LNCaP clone FGC (cell line): ENCODE data around the gene DDR1.
A peak's percentile ranks its signal among the peaks of the same experiment; 100 is the strongest.
"Not testable (repeated sequence)": the region's sequence is repeated elsewhere in the genome, so short reads cannot be mapped to it uniquely, and the experiment has no call there.

Experiments
- DNase-seq: peaks from one replicate; pipeline ENCODE4 v3.0.0-alpha.2; 2011; ENCODE audit warnings: low read depth
- H3K4me3 ChIP-seq: 2 replicates; pipeline ENCODE4 v1.5.1; 2011; ENCODE audit warnings: mild to moderate bottlenecking, low read depth, low read length, control low read depth
- TF ChIP-seq, protein P1 (sequence below): IDR thresholded peaks from 2 replicates; pipeline ENCODE4 v1.5.1; 2012; ENCODE audit warnings: mild to moderate bottlenecking; ENCODE audit not compliant: control insufficient read depth, insufficient read depth; ENCODE audit errors: extremely low read depth

The DDR1 gene

DNA sequence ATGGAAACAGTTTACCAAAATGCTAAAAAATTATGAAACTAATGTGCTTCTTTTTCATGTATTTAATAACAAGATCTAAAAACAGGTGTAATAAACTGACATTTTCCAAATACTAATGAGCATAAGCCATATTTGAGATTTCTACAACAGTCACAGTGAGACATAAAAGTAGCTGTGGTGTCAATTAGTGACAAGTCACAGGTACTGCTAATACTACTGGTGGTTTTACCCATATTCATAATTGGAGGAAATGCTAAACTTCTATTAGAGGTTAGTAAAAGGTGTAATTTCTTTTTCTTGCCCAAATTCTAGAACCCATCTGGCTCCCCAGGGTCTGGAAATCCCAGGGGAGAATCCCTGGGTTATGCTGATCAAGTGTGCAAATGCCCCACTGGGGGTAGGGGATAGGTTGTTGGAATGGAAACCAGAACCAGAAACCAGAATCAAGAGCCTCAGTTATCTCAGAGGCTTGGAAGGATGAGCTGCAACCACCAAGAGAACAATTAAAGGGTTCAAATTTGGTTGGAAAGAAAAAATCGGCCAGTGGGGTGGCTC lies 16.6 kb downstream of the DDR1 start:
- no peak for DNase-seq
- no peak overlapping the region for H3K4me3 ChIP-seq
- TF ChIP-seq, protein P1, sequence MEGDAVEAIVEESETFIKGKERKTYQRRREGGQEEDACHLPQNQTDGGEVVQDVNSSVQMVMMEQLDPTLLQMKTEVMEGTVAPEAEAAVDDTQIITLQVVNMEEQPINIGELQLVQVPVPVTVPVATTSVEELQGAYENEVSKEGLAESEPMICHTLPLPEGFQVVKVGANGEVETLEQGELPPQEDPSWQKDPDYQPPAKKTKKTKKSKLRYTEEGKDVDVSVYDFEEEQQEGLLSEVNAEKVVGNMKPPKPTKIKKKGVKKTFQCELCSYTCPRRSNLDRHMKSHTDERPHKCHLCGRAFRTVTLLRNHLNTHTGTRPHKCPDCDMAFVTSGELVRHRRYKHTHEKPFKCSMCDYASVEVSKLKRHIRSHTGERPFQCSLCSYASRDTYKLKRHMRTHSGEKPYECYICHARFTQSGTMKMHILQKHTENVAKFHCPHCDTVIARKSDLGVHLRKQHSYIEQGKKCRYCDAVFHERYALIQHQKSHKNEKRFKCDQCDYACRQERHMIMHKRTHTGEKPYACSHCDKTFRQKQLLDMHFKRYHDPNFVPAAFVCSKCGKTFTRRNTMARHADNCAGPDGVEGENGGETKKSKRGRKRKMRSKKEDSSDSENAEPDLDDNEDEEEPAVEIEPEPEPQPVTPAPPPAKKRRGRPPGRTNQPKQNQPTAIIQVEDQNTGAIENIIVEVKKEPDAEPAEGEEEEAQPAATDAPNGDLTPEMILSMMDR = no peak

DNA sequence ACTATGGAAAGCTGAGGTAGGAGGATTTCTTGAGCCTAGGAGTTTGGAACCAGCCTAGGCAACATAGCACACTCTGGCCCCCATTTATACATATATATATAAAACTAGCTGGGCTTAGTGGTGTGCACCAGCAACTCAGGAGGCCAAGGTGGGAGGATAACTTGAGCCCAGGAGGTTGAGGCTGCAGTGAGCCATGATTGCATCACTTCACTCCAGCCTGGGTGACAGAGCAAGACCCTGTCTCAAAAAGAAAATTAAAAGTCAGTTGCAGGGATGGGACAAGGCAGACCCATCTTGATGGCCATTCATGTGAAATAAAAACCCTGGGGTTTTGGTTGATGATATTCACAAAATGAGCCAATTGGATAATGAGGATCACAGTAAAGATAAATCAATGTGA lies 17.1 kb downstream of the DDR1 start:
- H3K4me3 ChIP-seq = no peak overlapping the region
- TF ChIP-seq, protein P1 = no peak
- no peak for DNase-seq

DNA sequence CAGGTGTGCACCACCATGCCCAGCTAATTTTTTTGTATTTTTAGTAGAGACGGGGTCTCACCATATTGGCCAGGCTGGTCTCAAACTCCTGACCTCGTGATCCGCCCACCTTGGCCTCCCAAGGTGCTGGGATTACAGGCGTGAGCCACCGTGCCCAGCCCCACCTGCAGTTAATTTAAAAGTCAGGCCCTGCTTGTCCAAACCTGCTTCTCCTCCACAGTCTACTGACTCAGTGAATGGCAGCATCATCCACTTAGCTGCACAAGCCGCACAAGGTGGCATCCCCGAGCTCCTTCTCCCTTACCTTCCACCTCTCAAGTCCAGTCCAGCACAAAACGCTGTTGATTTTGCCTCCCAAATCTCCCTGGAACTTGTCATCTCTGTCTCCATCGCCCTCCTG lies 17.9 kb downstream of the DDR1 start:
- not testable (repeated sequence) for DNase-seq, H3K4me3 ChIP-seq

DNA sequence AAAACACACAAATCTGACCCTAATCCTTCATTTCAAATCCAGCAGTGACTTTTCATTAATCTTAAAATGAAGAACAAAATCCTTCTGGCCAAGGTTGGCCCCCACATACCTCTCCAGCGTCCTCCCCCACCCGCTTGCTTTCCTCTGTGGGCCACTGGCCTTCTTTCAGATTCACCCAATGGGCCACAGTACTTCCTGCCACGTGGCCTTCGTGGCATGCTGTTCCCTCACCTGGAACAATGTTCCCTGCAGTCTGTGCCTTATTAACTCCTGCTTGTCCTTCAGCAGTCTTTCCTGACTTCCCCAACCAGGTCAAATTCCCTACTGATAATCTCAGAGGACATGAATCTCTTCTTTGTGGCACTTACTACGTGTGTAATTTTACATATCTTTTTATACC lies 18.4 kb downstream of the DDR1 start:
- no peak for DNase-seq
- no peak overlapping the region for H3K4me3 ChIP-seq
- TF ChIP-seq, protein P1 = no peak

DNA sequence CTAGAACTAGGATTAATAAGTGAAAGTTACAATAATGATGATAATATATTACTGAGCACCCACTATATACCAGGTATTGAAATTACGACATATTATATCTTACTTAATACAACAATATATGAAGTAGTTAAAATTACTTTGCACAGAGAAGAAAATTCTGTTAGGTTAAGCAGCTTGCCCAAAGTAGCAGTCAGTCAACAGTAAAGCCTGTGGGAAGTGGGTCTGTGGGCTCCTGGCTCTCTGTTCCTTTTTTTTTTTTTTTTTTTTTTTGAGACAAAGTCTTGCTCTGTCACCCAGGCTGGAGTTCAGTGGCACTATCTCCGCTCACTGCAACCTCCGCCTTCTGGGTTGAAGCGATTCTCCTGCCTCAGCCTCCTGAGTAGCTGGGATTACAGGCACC lies 18.9 kb downstream of the DDR1 start:
- no peak for DNase-seq
- no peak overlapping the region for H3K4me3 ChIP-seq
- TF ChIP-seq, protein P1 = no peak

DNA sequence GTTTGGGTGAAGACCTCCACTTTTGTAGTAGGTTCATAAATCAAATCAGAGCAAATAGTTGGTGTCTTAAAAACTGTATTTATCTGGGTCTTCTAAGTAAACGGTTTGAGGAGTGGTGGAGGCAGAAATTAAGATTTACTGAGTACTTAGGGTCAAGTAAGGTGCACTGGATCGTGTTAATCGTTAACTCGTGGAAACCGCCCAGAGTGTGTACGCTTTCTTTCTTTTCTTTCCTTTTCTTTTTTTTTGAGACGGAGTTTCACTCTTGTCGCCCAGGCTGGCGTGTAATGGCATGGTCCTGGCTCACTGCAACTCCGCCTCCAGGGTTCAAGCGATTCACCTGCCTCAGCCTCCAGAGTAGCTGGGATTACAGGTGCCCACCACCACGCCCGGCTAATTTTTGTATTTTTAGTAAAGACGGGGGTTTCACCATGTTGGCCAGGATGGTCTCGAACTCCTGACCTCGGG lies 23.0 kb downstream of the DDR1 start:
- DNase-seq = not testable (repeated sequence)
- H3K4me3 ChIP-seq = peak overlapping the region; percentile 92

DNA sequence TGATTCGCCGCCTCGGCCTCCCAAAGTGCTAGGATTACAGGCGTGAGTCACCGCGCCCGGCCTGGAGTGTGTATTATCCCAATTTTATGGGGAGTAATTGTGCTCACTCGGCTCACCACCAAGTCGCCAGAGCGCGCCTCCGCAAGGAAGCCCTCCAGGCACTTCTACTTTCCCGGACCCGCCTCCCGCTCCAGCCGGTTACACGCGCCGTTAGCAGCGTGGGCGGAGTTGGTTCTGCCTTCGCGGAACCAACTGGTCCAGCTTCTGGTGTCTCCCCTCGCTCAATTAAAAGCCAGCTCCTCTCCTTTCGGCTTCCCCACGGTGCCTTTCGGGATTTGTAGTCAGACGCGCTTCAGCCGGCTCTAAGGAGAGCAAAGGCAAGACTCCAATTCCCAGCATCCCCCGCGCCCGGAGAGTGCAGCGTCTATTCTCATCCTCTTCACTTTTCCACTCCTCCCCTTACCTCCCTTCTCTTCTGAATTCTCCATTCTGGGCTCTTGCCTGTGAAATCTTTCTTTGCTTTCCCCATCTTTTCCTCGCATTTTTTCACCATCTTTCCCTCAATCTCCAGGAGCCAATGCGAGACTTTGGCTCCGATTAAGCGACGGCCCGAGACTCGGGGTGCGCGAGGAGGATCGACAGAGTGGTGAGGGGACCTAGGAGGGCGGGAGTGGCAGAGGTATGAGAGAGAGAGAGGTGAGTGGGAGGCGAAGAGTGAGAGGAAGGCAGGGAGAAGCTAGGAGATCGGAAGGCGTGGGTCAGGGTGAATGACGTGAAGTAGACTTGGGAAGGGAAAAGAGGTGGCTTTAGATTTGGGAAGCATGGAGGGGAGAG lies 23.7 kb downstream of the DDR1 start, which contains the start of gene GTF2H4:
Gene GTF2H4 (plus strand): TSS at position 450 of the 834 bp plus-strand sequence.
- TF ChIP-seq, protein P1 = no peak
- peak; percentile 98 for DNase-seq
- peak within 1 kb of the TSS; percentile 92 for H3K4me3 ChIP-seq

DNA sequence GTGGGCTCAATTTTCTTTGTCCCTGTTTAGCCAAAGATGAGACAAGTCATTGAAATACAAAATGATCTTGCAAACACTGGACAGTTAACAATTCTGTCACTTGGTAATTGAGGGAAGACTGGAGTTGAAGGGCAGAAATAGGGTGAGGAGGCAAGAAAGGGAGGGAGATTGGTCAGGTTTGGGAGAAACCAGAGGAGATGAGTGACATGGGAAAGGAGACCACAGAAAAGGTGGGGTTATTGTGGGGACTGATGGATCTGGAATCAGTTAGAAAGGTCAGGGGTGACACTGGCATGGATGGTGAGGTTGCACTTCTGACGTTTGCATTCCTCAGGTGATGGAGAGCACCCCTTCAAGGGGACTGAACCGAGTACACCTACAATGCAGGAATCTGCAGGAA lies 24.4 kb downstream of the DDR1 start:
- peak overlapping the region; percentile 92 for H3K4me3 ChIP-seq
- TF ChIP-seq, protein P1 = no peak
- DNase-seq = no peak

DNA sequence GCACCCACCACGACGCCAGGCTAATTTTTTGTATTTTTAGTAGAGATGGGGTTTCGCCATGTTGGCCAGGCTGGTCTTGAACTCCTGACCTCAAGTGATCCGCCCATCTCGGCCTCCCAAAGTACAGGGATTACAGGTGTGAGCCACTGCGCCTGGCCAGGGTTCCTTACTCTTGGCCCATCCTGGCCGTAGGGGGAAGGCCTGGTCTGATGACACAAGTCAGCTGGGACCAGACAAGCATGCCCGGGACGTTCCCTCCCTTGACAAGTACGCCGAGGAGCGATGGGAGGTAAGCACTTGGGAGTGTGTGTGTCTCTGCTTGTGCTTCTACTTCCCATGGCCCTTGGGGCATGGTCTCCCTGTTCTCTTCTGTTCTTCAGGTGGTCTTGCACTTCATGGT lies 26.2 kb downstream of the DDR1 start:
- DNase-seq, H3K4me3 ChIP-seq: not testable (repeated sequence)
